Measurements from ENCODE around the gene ACSL6. TPM values are rescaled to one million over a fixed set of nuclear protein-coding genes. Genes with fewer than 3 reads are reported as not detected.

The ACSL6 gene
- total and polyA plus RNA-seq, 10 of the 15 experiments (the other 5 are each of a cell fraction or from before 2014, with no cell fraction given), result 0.06 to 0.53 TPM; not detected in 8

- no peak for FAIRE-seq
- 52% methylated on average over 5 of the region's 5 CpGs for WGBS (ENCODE audit: insufficient coverage, insufficient replicate concordance, low lambda C conversion rate, missing lambda C conversion rate)
- H4K20me1 ChIP-seq (ENCODE audit: control insufficient read depth, insufficient read depth), result peaks cover 7% of the 10 kb centered on the region; the same call in 1 of the 2 replicates
- peaks cover 0 to 7% of the 10 kb centered on the region in 2 experiments; a peak in 3 of 4 replicates for H3K27me3 ChIP-seq (replicated peaks in 1 of 2; ENCODE audit: control insufficient read depth in 2 of 2, insufficient read depth in 2 of 2, low read length in 1 of 2)
- no peak for DNase-seq (ENCODE audit: low read depth, low spot score)
- no TSS peak for BruUV-seq (replicated peaks)
- TF ChIP-seq ESRRA (IDR thresholded peaks at IDR 0.05; ENCODE audit: low read length) (no peak), CHD1 (IDR thresholded peaks at IDR 0.05; ENCODE audit: low read depth, low read length) (no peak), BCL3 (IDR thresholded peaks at IDR 0.05; ENCODE audit: borderline replicate concordance, insufficient read depth, low read depth, low read length, poor library complexity, severe bottlenecking) (no peak), JUNB (IDR thresholded peaks at IDR 0.05) (no peak), HDGF (IDR thresholded peaks at IDR 0.05) (no peak), POU2F2 (IDR thresholded peaks at IDR 0.05; ENCODE audit: borderline replicate concordance, low read depth, low read length) (no peak)
- no peak overlapping the region for H3K9ac ChIP-seq (ENCODE audit: control insufficient read depth, insufficient read depth, low read length)
- no peaks in the 10 kb centered on the region for H3K9me3 ChIP-seq (replicated peaks; ENCODE audit: control insufficient read depth, insufficient read depth, low read length)
- H3K36me3 ChIP-seq (ENCODE audit: control insufficient read depth in 2 of 2, insufficient read depth in 2 of 2, low read length in 1 of 2), result no peaks in the 10 kb centered on the region
- in situ Hi-C loops (cut with MboI) (no loop called here), intact Hi-C loops (cut with micrococcal nuclease; ENCODE audit: unreplicated experiment) (no loop called here)
- no peaks in the 10 kb centered on the region for H3K79me2 ChIP-seq (ENCODE audit: control insufficient read depth, insufficient read depth, low read length)
- no peak overlapping the region for H3K4me3 ChIP-seq
- no peak for ATAC-seq
- H3K4me1 ChIP-seq (ENCODE audit: control insufficient read depth, insufficient read depth, low read length), result peaks cover 34% of the 10 kb centered on the region
- no peak overlapping the region for H3K27ac ChIP-seq (ENCODE audit: control insufficient read depth, insufficient read depth)
- H2AFZ ChIP-seq (ENCODE audit: control insufficient read depth, low read depth, low read length), result no peak overlapping the region
- ChIA-PET SMC1A (ENCODE audit: uncharacterized antibody, unreplicated experiment) (no interaction called here), RAD21 (ENCODE audit: unreplicated experiment) (no interaction called here), CTCF (no interaction called here), POLR2A (no interaction called here)
- no peak overlapping the region for H3K4me2 ChIP-seq (ENCODE audit: control insufficient read depth, insufficient read depth)
Measured at GRCh38 chr5:132023258-132024116, 12.0 kb upstream of the ACSL6 start.
